ENCODE results near the gene SH3BP2.

Gene SH3BP2

GRCh38 chr4:2834001-2834921 lies 41.4 kb downstream of the SH3BP2 start:
- no peak for DNase-seq

GRCh38 chr4:2835978-2836377 lies 43.1 kb downstream of the SH3BP2 start:
- no peak for DNase-seq

GRCh38 chr4:2836391-2836859 lies 43.5 kb downstream of the SH3BP2 start:
- DNase-seq = no peak

- DNase-seq = no peak
These were observed 44.4 kb downstream of the SH3BP2 start for GRCh38 chr4:2837110-2837903.

- no peak for DNase-seq
These were observed 45.1 kb downstream of the SH3BP2 start for GRCh38 chr4:2837904-2838496.

GRCh38 chr4:2839060-2839459 lies 46.2 kb downstream of the SH3BP2 start:
- DNase-seq = no peak

- DNase-seq = no peak
These were observed 49.9 kb downstream of the SH3BP2 start for GRCh38 chr4:2842687-2843262.

- DNase-seq = peak; percentile 47
These were observed 50.5 kb downstream of the SH3BP2 start, which contains the start of gene ADD1 for GRCh38 chr4:2843263-2843940. Gene ADD1 (plus strand): TSS chr4:2843844. CDS start chr4:2875916, 32,072 bp downstream.

- DNase-seq = no peak
These were observed 51.2 kb downstream of the SH3BP2 start for GRCh38 chr4:2843941-2844584.

GRCh38 chr4:2846172-2846571 lies 53.3 kb downstream of the SH3BP2 start:
- no peak for DNase-seq

GRCh38 chr4:2847302-2847871 lies 54.5 kb downstream of the SH3BP2 start:
- no peak for DNase-seq

GRCh38 chr4:2848449-2848848 lies 55.6 kb downstream of the SH3BP2 start:
- DNase-seq = no peak

- no peak for DNase-seq
These were observed 56.6 kb downstream of the SH3BP2 start for GRCh38 chr4:2849267-2850152.

GRCh38 chr4:2850966-2851798 lies 58.3 kb downstream of the SH3BP2 start:
- DNase-seq = no peak

GRCh38 chr4:2852481-2852921 lies 59.6 kb downstream of the SH3BP2 start:
- no peak for DNase-seq

- DNase-seq = no peak
These were observed 62.7 kb downstream of the SH3BP2 start for GRCh38 chr4:2855584-2855983.

- DNase-seq = no peak
These were observed 63.4 kb downstream of the SH3BP2 start for GRCh38 chr4:2856266-2856665.

GRCh38 chr4:2857349-2857927 lies 64.6 kb downstream of the SH3BP2 start:
- no peak for DNase-seq

Data from NCI-H446 treated with DMSO at 0.1 percent for 48 hours (cell line).